ENCODE measurements around the gene MAGEA2B. TPM values are rescaled to one million over a fixed set of nuclear protein-coding genes. Genes with fewer than 3 reads are reported as not detected.
A peak's percentile ranks its signal among the peaks of the same experiment; 100 is the strongest.

Gene MAGEA2B
- total and polyA plus RNA-seq, 9 of the 15 experiments (the other 6 are each of a cell fraction or from before 2014, with no cell fraction given) = 1.9 to 53.3 (median 10.0) TPM

DNA sequence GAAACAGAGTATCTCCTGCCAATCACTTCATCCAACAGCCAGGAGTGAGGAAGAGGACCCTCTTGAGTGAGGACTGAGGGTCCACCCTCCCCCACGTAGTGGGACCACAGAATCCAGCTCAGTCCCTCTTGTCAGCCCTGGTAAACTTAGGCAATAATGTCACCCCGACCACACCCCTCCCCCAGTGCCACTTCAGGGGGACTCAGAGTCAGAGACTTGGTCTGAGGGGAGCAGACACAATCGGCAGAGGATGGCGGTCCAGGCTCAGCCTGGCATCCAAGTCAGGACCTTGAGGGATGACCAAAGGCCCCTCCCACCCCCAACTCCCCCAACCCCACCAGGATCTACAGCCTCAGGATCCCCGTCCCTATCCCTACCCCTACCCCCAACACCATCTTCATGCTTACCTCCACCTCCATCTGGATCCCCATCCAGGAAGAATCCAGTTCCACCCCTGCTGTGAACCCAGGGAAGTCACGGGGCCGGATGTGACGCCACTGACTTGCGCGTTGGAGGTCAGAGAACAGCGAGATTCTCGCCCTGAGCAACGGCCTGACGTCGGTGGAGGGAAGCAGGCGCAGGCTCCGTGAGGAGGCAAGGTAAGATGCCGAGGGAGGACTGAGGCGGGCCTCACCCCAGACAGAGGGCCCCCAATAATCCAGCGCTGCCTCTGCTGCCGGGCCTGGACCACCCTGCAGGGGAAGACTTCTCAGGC lies 19.0 kb downstream of the MAGEA2B start, which contains the start of the genes CSAG1 and MAGEA12 (continued):
- TF ChIP-seq GTF2E2 (tag; IDR thresholded peaks at IDR 0.05) (no peak), NUFIP1 (IDR thresholded peaks at IDR 0.05; ENCODE audit: partially characterized antibody) (no peak), EP400 (IDR thresholded peaks at IDR 0.05) (peak; percentile 56; the same call in 1 of the 2 replicates), ZNF354B (CRISPR knock-in tag; IDR thresholded peaks at IDR 0.05) (no peak), ARID1B (IDR thresholded peaks at IDR 0.05) (no peak), ZNF766 (CRISPR knock-in tag; conservative IDR thresholded peaks at IDR 0.05) (no peak), RAD51 (IDR thresholded peaks at IDR 0.05; ENCODE audit: borderline replicate concordance, low read depth) (peak; percentile 58; the same call in 1 of the 2 replicates), EP300 (IDR thresholded peaks at IDR 0.05; ENCODE audit: low read length) (peak; percentile 5; the same call in 1 of the 2 replicates), CBFB (CRISPR knock-in tag; IDR thresholded peaks at IDR 0.05) (no peak), TOE1 (IDR thresholded peaks at IDR 0.05; ENCODE audit: borderline replicate concordance) (peak; percentile 37; the same call in 1 of the 2 replicates), TOE1 (CRISPR knock-in tag; IDR thresholded peaks at IDR 0.05; ENCODE audit: borderline replicate concordance, low read depth) (no peak), ZBED1 (IDR thresholded peaks at IDR 0.05) (no peak), HNRNPLL (IDR thresholded peaks at IDR 0.05; ENCODE audit: low read depth, low read length, poor library complexity, severe bottlenecking) (no peak)
- TF ChIP-seq, protein P1, sequence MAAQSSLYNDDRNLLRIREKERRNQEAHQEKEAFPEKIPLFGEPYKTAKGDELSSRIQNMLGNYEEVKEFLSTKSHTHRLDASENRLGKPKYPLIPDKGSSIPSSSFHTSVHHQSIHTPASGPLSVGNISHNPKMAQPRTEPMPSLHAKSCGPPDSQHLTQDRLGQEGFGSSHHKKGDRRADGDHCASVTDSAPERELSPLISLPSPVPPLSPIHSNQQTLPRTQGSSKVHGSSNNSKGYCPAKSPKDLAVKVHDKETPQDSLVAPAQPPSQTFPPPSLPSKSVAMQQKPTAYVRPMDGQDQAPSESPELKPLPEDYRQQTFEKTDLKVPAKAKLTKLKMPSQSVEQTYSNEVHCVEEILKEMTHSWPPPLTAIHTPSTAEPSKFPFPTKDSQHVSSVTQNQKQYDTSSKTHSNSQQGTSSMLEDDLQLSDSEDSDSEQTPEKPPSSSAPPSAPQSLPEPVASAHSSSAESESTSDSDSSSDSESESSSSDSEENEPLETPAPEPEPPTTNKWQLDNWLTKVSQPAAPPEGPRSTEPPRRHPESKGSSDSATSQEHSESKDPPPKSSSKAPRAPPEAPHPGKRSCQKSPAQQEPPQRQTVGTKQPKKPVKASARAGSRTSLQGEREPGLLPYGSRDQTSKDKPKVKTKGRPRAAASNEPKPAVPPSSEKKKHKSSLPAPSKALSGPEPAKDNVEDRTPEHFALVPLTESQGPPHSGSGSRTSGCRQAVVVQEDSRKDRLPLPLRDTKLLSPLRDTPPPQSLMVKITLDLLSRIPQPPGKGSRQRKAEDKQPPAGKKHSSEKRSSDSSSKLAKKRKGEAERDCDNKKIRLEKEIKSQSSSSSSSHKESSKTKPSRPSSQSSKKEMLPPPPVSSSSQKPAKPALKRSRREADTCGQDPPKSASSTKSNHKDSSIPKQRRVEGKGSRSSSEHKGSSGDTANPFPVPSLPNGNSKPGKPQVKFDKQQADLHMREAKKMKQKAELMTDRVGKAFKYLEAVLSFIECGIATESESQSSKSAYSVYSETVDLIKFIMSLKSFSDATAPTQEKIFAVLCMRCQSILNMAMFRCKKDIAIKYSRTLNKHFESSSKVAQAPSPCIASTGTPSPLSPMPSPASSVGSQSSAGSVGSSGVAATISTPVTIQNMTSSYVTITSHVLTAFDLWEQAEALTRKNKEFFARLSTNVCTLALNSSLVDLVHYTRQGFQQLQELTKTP (IDR thresholded peaks at IDR 0.05; ENCODE audit: low read depth in 1 of 2, partially characterized antibody in 2 of 2) = no peak
- TF ChIP-seq, protein P2, sequence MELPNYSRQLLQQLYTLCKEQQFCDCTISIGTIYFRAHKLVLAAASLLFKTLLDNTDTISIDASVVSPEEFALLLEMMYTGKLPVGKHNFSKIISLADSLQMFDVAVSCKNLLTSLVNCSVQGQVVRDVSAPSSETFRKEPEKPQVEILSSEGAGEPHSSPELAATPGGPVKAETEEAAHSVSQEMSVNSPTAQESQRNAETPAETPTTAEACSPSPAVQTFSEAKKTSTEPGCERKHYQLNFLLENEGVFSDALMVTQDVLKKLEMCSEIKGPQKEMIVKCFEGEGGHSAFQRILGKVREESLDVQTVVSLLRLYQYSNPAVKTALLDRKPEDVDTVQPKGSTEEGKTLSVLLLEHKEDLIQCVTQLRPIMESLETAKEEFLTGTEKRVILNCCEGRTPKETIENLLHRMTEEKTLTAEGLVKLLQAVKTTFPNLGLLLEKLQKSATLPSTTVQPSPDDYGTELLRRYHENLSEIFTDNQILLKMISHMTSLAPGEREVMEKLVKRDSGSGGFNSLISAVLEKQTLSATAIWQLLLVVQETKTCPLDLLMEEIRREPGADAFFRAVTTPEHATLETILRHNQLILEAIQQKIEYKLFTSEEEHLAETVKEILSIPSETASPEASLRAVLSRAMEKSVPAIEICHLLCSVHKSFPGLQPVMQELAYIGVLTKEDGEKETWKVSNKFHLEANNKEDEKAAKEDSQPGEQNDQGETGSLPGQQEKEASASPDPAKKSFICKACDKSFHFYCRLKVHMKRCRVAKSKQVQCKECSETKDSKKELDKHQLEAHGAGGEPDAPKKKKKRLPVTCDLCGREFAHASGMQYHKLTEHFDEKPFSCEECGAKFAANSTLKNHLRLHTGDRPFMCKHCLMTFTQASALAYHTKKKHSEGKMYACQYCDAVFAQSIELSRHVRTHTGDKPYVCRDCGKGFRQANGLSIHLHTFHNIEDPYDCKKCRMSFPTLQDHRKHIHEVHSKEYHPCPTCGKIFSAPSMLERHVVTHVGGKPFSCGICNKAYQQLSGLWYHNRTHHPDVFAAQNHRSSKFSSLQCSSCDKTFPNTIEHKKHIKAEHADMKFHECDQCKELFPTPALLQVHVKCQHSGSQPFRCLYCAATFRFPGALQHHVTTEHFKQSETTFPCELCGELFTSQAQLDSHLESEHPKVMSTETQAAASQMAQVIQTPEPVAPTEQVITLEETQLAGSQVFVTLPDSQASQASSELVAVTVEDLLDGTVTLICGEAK (IDR thresholded peaks at IDR 0.05) = peak; percentile 89
- TF ChIP-seq, protein P2 (CRISPR knock-in tag; IDR thresholded peaks at IDR 0.05) = no peak

Measured in K562 (cell line).